ENCODE data around the gene NLRP12.
"Not testable (repeated sequence)": the region's sequence is repeated elsewhere in the genome, so short reads cannot be mapped to it uniquely, and the experiment has no call there.

NLRP12 gene

GRCh38 chr19:53824134-53824611 lies at the start of gene NLRP12:
Gene NLRP12, minus strand, starts transcription at chr19:53824314. Its CDS starts 140 bp downstream, at chr19:53824174.
- DNase-seq: no peak

- DNase-seq: no peak
Observed at GRCh38 chr19:53872762-53873161, 48.6 kb upstream of the NLRP12 start.

GRCh38 chr19:53871454-53871853 lies 47.3 kb upstream of the NLRP12 start:
- no peak for DNase-seq

- no peak for DNase-seq
Observed at GRCh38 chr19:53870485-53870844, 46.4 kb upstream of the NLRP12 start.

- DNase-seq: not testable (repeated sequence)
Observed at GRCh38 chr19:53869805-53870484, 45.8 kb upstream of the NLRP12 start.

- peak; percentile 1 for DNase-seq
Observed at GRCh38 chr19:53868892-53869804, 45.0 kb upstream of the NLRP12 start.

GRCh38 chr19:53868091-53868891 lies 44.2 kb upstream of the NLRP12 start:
- DNase-seq: no peak

GRCh38 chr19:53867225-53868090 lies 43.3 kb upstream of the NLRP12 start, which contains the start of gene MYADM:
Gene MYADM, plus strand, starts transcription at chr19:53867883. Its CDS starts 5,647 bp downstream, at chr19:53873530.
- DNase-seq: no peak

- DNase-seq: no peak
Observed at GRCh38 chr19:53866865-53867224, 42.7 kb upstream of the NLRP12 start.

- no peak for DNase-seq
Observed at GRCh38 chr19:53865918-53866864, 42.1 kb upstream of the NLRP12 start.

- DNase-seq: no peak
Observed at GRCh38 chr19:53865523-53865917, 41.4 kb upstream of the NLRP12 start.

- no peak for DNase-seq
Observed at GRCh38 chr19:53864308-53864836, 40.3 kb upstream of the NLRP12 start.

GRCh38 chr19:53853707-53854106 lies 29.6 kb upstream of the NLRP12 start:
- no peak for DNase-seq

- DNase-seq: no peak
Observed at GRCh38 chr19:53849237-53849676, 25.1 kb upstream of the NLRP12 start.

- DNase-seq: no peak
Observed at GRCh38 chr19:53847555-53847954, 23.4 kb upstream of the NLRP12 start.

- no peak for DNase-seq
Observed at GRCh38 chr19:53844849-53845246, 20.7 kb upstream of the NLRP12 start.

GRCh38 chr19:53840914-53841313 lies 16.8 kb upstream of the NLRP12 start:
- not testable (repeated sequence) for DNase-seq

- not testable (repeated sequence) for DNase-seq
Observed at GRCh38 chr19:53840241-53840640, 16.1 kb upstream of the NLRP12 start.

- not testable (repeated sequence) for DNase-seq
Observed at GRCh38 chr19:53838446-53838845, 14.3 kb upstream of the NLRP12 start.

- not testable (repeated sequence) for DNase-seq
Observed at GRCh38 chr19:53832861-53833260, 8.7 kb upstream of the NLRP12 start.

Data from NCI-H1105 (cell line).